Panc1 (cell line): Measurements from ENCODE around the gene PAX7. TPM values are rescaled to one million over a fixed set of nuclear protein-coding genes. Genes with fewer than 3 reads are reported as not detected.

Experiments used
- ATAC-seq: fragments of 200-7000 bp; cut with Tn5 transposase; 2 replicates; pipeline ENCODE4 v1.9.1; 2020; ENCODE audit warnings: mild to moderate bottlenecking, moderate library complexity
- BruUV-seq: library from RNA; stranded (reverse); fragments of 400-500 nt; replicated peaks from 2 replicates; lab custom pipeline; 2021; lab: Mats Ljungman, UMichigan
- CTCF ChIA-PET: fragments of 300-600 bp; sonication (Branson Sonifier 250); formaldehyde crosslinking; loops from one replicate; lab custom pipeline; 2022; ENCODE audit warnings: antibody characterized with exemption; lab: Charles Lee
- POLR2A ChIA-PET: fragments of 300-600 bp; sonication (Branson Sonifier 250); formaldehyde crosslinking; loops from one replicate; lab custom pipeline; 2022; ENCODE audit warnings: antibody characterized with exemption; lab: Charles Lee
- DNase-seq: peaks from one replicate; pipeline ENCODE4 v3.0.0-alpha.2; 2010; ENCODE audit warnings: low read depth, low spot score
- H3K27ac ChIP-seq: 2 replicates; pipeline ENCODE4 v1.5.1; 2011; ENCODE audit warnings: mild to moderate bottlenecking, low read length, inconsistent platforms
- H3K27me3 ChIP-seq: fragments of 200-500 bp; sonication (Bioruptor generic); 2 replicates; pipeline ENCODE4 v1.6.0; 2014; ENCODE audit warnings: low read length, inconsistent platforms; ENCODE audit not compliant: control insufficient read depth, insufficient read depth
- H3K36me3 ChIP-seq: fragments of 200-500 bp; sonication (Bioruptor generic); 2 replicates; pipeline ENCODE4 v1.5.1; 2014; ENCODE audit warnings: inconsistent platforms, mild to moderate bottlenecking, low read length, moderate library complexity; ENCODE audit not compliant: control insufficient read depth, insufficient read depth
- H3K4me1 ChIP-seq: 2 replicates; pipeline ENCODE4 v1.5.1; 2011; ENCODE audit warnings: inconsistent platforms, mild to moderate bottlenecking, low read length, moderate library complexity; ENCODE audit not compliant: control insufficient read depth, insufficient read depth
- H3K4me3 ChIP-seq, 2 experiments: 2 replicates each; pipeline ENCODE4 v1.5.1; 2011 to 2012; ENCODE audit warnings: low read depth in 2 of 2, low read length in 2 of 2, mild to moderate bottlenecking in 2 of 2, inconsistent platforms in 1 of 2, moderate library complexity in 1 of 2
- H3K9me3 ChIP-seq: fragments of 200-500 bp; sonication (Bioruptor generic); 2 replicates; pipeline ENCODE4 v1.5.1; 2014; ENCODE audit warnings: low read depth, mild to moderate bottlenecking, inconsistent platforms, low read length, moderate library complexity; ENCODE audit not compliant: control insufficient read depth, insufficient read depth
- POLR2AphosphoS5 ChIP-seq: IDR thresholded peaks from 2 replicates; pipeline ENCODE4 v1.6.1; 2012; ENCODE audit warnings: mild to moderate bottlenecking, low read depth, low read length, moderate library complexity
- SIN3A ChIP-seq: IDR thresholded peaks from 2 replicates; pipeline ENCODE4 v1.6.1; 2012; ENCODE audit warnings: low read depth, mild to moderate bottlenecking, low read length, moderate library complexity, borderline replicate concordance; ENCODE audit not compliant: insufficient read depth
- TCF7L2 ChIP-seq: IDR thresholded peaks from 2 replicates; pipeline ENCODE4 v1.6.1; 2011; ENCODE audit warnings: mild to moderate bottlenecking, low read depth, low read length, inconsistent platforms
- in situ Hi-C: cut with HindIII; loops from 2 replicates; pipeline ENCODE4 v1.10.0; 2016; ENCODE audit warnings: low sequenced_read_pairs, low pct_unique_long_range_greater_than_20kb
- intact Hi-C: fragments of 100-400 bp; cut with micrococcal nuclease; formaldehyde crosslinking; loops from one replicate; pipeline ENCODE4 v1.10.0; 2022; ENCODE audit not compliant: unreplicated experiment
- total RNA-seq: library from RNA; stranded (reverse); gene quantifications from one replicate; pipeline ENCODE4 v1.2.1, GENCODE V29; 2021; ENCODE audit not compliant: unreplicated experiment
- TF ChIP-seq, protein P1 (sequence below): fragments of 450-650 bp; IDR thresholded peaks from 2 replicates; pipeline ENCODE4 v1.5.1; 2017; ENCODE audit warnings: mild to moderate bottlenecking
- TF ChIP-seq, protein P2 (sequence below), 2 experiments: IDR thresholded peaks; 2 replicates each; pipeline ENCODE4 v1.6.1; 2011 to 2012; ENCODE audit warnings: low read depth in 2 of 2, control low read depth in 1 of 2, low read length in 1 of 2, mild to moderate bottlenecking in 1 of 2, moderate library complexity in 1 of 2; ENCODE audit not compliant: insufficient read depth in 1 of 2

PAX7 gene
- total RNA-seq, 1 experiment from 2014 or later: not detected

DNA sequence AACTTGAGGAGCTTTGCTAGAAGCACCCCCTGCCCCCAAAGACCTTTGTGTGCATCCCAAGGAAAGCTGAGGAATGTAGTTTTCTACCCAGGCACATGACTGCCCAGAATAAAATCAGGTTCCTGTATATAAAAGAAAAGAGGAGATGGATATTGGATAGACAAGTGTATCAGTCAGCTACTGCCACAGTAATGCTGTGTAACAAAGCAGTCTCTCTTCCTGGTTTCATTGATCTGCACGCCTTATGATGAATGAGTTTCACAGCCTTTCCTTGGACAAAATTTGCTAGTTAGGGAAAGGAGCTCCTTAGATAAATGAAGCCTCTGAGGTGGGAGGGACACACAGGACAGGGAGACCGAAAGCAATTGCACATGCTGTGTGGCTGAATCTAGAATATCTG lies 120.0 kb downstream of the PAX7 start:
- Histone ChIP-seq H3K36me3 (no peaks in the 10 kb centered on the region), H3K27me3 (peaks cover 33% of the 10 kb centered on the region), H3K27ac (no peak overlapping the region), H3K4me1 (no peaks in the 10 kb centered on the region), H3K9me3 (no peaks in the 10 kb centered on the region), H3K4me3 (no peak overlapping the region)
- POLR2A ChIA-PET: no interaction called here
- no peak for TF ChIP-seq POLR2AphosphoS5
- TF ChIP-seq, protein P1, sequence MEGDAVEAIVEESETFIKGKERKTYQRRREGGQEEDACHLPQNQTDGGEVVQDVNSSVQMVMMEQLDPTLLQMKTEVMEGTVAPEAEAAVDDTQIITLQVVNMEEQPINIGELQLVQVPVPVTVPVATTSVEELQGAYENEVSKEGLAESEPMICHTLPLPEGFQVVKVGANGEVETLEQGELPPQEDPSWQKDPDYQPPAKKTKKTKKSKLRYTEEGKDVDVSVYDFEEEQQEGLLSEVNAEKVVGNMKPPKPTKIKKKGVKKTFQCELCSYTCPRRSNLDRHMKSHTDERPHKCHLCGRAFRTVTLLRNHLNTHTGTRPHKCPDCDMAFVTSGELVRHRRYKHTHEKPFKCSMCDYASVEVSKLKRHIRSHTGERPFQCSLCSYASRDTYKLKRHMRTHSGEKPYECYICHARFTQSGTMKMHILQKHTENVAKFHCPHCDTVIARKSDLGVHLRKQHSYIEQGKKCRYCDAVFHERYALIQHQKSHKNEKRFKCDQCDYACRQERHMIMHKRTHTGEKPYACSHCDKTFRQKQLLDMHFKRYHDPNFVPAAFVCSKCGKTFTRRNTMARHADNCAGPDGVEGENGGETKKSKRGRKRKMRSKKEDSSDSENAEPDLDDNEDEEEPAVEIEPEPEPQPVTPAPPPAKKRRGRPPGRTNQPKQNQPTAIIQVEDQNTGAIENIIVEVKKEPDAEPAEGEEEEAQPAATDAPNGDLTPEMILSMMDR: no peak
- TF ChIP-seq TCF7L2: no peak
- no peak for TF ChIP-seq SIN3A
- TF ChIP-seq, protein P2, sequence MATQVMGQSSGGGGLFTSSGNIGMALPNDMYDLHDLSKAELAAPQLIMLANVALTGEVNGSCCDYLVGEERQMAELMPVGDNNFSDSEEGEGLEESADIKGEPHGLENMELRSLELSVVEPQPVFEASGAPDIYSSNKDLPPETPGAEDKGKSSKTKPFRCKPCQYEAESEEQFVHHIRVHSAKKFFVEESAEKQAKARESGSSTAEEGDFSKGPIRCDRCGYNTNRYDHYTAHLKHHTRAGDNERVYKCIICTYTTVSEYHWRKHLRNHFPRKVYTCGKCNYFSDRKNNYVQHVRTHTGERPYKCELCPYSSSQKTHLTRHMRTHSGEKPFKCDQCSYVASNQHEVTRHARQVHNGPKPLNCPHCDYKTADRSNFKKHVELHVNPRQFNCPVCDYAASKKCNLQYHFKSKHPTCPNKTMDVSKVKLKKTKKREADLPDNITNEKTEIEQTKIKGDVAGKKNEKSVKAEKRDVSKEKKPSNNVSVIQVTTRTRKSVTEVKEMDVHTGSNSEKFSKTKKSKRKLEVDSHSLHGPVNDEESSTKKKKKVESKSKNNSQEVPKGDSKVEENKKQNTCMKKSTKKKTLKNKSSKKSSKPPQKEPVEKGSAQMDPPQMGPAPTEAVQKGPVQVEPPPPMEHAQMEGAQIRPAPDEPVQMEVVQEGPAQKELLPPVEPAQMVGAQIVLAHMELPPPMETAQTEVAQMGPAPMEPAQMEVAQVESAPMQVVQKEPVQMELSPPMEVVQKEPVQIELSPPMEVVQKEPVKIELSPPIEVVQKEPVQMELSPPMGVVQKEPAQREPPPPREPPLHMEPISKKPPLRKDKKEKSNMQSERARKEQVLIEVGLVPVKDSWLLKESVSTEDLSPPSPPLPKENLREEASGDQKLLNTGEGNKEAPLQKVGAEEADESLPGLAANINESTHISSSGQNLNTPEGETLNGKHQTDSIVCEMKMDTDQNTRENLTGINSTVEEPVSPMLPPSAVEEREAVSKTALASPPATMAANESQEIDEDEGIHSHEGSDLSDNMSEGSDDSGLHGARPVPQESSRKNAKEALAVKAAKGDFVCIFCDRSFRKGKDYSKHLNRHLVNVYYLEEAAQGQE (IDR thresholded peaks at IDR 0.05; ENCODE audit: insufficient read depth in 1 of 2, low read depth in 2 of 2, low read length in 1 of 2): no peak
- CTCF ChIA-PET: no interaction called here
- in situ Hi-C loops: no loop called here
- no TSS peak for BruUV-seq
- no peak for DNase-seq
- no peak for ATAC-seq
- intact Hi-C loops: no loop called here

DNA sequence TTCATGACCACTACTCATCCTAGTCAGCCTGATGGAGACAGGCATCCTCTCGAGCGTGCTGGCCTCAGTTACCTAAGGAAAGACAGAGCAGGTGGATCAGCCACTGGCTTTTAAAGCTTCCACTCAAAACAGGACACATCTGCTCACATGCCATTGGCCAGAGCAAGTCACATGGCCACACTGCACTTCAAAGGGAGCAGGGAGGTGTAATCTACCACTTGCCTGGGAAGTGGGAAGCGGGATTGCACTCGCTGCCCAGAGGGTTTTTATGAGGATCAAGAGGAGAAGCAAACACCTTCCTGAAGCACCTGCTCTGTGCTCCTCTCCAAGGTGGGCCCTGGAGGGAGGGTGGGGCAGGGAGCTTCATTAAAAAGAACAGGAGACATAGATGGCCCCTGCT lies 120.8 kb downstream of the PAX7 start:
- CTCF ChIA-PET: no interaction called here
- in situ Hi-C loops: no loop called here

More for the DNA sequence above, 120.8 kb downstream of the PAX7 start:
- Histone ChIP-seq H3K4me1 (no peaks in the 10 kb centered on the region), H3K4me3 (no peak overlapping the region), H3K27ac (no peak overlapping the region), H3K9me3 (no peaks in the 10 kb centered on the region), H3K36me3 (no peaks in the 10 kb centered on the region), H3K27me3 (peaks cover 33% of the 10 kb centered on the region)
- intact Hi-C loops: no loop called here
- BruUV-seq: no TSS peak
- ATAC-seq: no peak
- DNase-seq: no peak
- TF ChIP-seq, protein P2 (IDR thresholded peaks at IDR 0.05; ENCODE audit: insufficient read depth in 1 of 2, low read depth in 2 of 2, low read length in 1 of 2): no peak
- 0 out of 2 replicates have a peak, but pooled peaks have one; percentile 23 for TF ChIP-seq TCF7L2
- POLR2A ChIA-PET: no interaction called here
